Fibroblast of peridontal ligament (primary cell): ENCODE data around the gene MYO15A.

Experiments
- DNase-seq: peaks from one replicate; pipeline ENCODE4 v3.0.0-alpha.2; 2010; ENCODE audit errors: extremely low read depth

MYO15A gene

GRCh38 chr17:18124345-18125126, 16.0 kb downstream of the MYO15A start:
- DNase-seq: no peak

- peak; percentile 87 for DNase-seq
These were observed 20.5 kb downstream of the MYO15A start for GRCh38 chr17:18129041-18129502.

GRCh38 chr17:18132711-18133110, 24.2 kb downstream of the MYO15A start:
- no peak for DNase-seq

GRCh38 chr17:18136357-18136756, 27.8 kb downstream of the MYO15A start:
- no peak for DNase-seq

GRCh38 chr17:18138065-18138749, 29.7 kb downstream of the MYO15A start:
- DNase-seq: no peak

- no peak for DNase-seq
These were observed 30.5 kb downstream of the MYO15A start for GRCh38 chr17:18139092-18139491.

GRCh38 chr17:18139498-18139897, 30.9 kb downstream of the MYO15A start:
- no peak for DNase-seq

- DNase-seq: peak; percentile 8
These were observed 31.4 kb downstream of the MYO15A start for GRCh38 chr17:18139949-18140348.

GRCh38 chr17:18140648-18141047, 32.1 kb downstream of the MYO15A start:
- DNase-seq: no peak

GRCh38 chr17:18141210-18141803, 32.8 kb downstream of the MYO15A start:
- DNase-seq: peak; percentile 71

GRCh38 chr17:18142417-18142816, 33.9 kb downstream of the MYO15A start:
- no peak for DNase-seq

GRCh38 chr17:18143044-18143936, 34.7 kb downstream of the MYO15A start:
- DNase-seq: peak; percentile 18

- no peak for DNase-seq
These were observed 35.7 kb downstream of the MYO15A start for GRCh38 chr17:18144261-18144660.

GRCh38 chr17:18144855-18145254, 36.3 kb downstream of the MYO15A start:
- no peak for DNase-seq

- DNase-seq: no peak
These were observed 37.3 kb downstream of the MYO15A start for GRCh38 chr17:18145811-18146210.

GRCh38 chr17:18146259-18146658, 37.7 kb downstream of the MYO15A start:
- DNase-seq: no peak

GRCh38 chr17:18146980-18147379, 38.4 kb downstream of the MYO15A start:
- no peak for DNase-seq

GRCh38 chr17:18148586-18148985, 40.0 kb downstream of the MYO15A start:
- DNase-seq: no peak

- no peak for DNase-seq
These were observed 42.7 kb downstream of the MYO15A start for GRCh38 chr17:18151290-18151689.

GRCh38 chr17:18155179-18155578, 46.6 kb downstream of the MYO15A start:
- no peak for DNase-seq

- DNase-seq: no peak
These were observed 47.8 kb downstream of the MYO15A start for GRCh38 chr17:18156171-18156975.
